ENCODE measurements around the gene KRT33A. TPM values are rescaled to one million over a fixed set of nuclear protein-coding genes. Genes with fewer than 3 reads are reported as not detected.
"Not testable (repeated sequence)": the region's sequence is repeated elsewhere in the genome, so short reads cannot be mapped to it uniquely, and the experiment has no call there.

The KRT33A gene
- total and polyA plus RNA-seq, 2 experiments from 2014 or later, result not detected

DNA sequence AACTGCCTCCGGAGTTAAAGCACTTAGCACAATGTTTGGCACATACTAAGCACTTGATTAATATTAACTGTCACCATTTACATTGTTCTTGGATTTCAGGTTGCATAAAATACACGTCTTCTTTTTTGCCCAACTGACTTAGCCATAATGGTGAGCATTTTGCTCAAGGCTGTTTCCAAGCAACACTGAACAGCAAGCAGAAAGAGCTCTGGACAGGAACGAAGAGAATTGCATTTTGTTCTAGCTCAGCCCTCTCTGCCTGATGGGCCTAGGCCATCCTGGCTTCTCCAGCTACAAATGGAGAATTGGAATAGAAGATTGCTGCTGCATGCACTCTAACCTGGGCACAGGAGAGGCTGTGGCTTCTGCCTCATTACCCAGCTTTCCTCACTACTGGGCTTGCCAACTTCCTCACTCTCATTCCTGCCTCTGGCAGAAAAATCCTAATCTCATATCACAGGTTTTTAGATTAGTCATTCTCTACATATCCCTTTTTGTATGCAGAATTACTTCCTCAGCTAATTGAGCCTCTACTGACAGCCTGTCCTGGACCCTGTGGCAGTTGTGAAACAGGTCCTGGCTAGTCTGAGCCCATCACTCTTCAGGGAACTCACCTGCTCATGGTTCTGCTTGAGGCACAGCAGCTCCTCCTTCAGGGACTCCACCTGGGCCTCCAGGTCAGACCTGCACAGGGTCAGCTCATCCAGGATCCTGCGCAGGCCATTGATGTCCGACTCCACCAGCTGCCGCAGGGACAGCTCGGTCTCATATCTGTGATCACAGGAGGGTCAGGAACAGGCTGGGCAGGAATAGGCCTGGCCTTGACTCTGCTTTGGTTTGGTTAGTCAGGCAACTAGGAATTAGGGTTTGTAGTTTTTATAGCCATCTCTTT is 2.5 kb downstream of the KRT33A start:
- 78% methylated on average over 7 of the region's 7 CpGs for WGBS (ENCODE audit: low lambda C conversion rate, missing lambda C conversion rate)
- no peak overlapping the region for H3K4me3 ChIP-seq

DNA sequence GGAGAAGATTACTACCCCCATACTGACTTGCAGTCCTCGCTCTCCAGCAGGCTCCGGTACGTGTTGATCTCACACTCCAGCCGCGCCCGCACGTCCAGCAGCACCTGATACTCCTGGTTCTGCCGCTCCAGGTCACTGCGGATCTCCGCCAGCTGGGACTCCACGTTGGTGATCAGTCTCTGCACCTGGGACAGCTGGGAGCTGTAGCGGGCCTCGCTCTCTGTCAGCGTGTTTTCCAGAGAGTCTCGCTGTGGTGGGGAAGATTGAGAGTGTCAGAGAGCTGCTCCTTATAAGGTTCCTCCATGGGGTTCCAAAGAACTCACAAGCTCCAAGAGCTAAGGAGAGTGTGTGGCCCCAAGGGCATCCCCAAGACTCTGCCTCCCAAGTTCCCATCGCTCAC is 4.2 kb downstream of the KRT33A start:
- 93% methylated on average over 16 of the region's 16 CpGs for WGBS (ENCODE audit: low lambda C conversion rate, missing lambda C conversion rate)
- not testable (repeated sequence) for H3K9me2 ChIP-seq (replicated peaks; ENCODE audit: insufficient read depth); H3K36me3 ChIP-seq (replicated peaks; ENCODE audit: insufficient read depth, low read depth); H3K27ac ChIP-seq; H4K20me1 ChIP-seq (ENCODE audit: insufficient read depth, poor library complexity, severe bottlenecking); H3K9me3 ChIP-seq (ENCODE audit: low read depth); H3K27me3 ChIP-seq; H2AFZ ChIP-seq; DNase-seq (ENCODE audit: low spot score); H3K4me2 ChIP-seq; H3K4me1 ChIP-seq (ENCODE audit: insufficient read depth); H3K4me3 ChIP-seq; H3K79me2 ChIP-seq

More for the DNA sequence above, 2.5 kb downstream of the KRT33A start:
- no peaks in the 10 kb centered on the region for H3K27me3 ChIP-seq
- no peaks in the 10 kb centered on the region for H3K9me2 ChIP-seq (replicated peaks; ENCODE audit: insufficient read depth)
- no peaks in the 10 kb centered on the region for H3K4me1 ChIP-seq (ENCODE audit: insufficient read depth)
- H3K4me2 ChIP-seq, result no peak overlapping the region
- no peaks in the 10 kb centered on the region for H4K20me1 ChIP-seq (ENCODE audit: insufficient read depth, poor library complexity, severe bottlenecking)
- no peaks in the 10 kb centered on the region for H3K9me3 ChIP-seq (ENCODE audit: low read depth)
- no peaks in the 10 kb centered on the region for H3K79me2 ChIP-seq
- TF ChIP-seq, protein P1, sequence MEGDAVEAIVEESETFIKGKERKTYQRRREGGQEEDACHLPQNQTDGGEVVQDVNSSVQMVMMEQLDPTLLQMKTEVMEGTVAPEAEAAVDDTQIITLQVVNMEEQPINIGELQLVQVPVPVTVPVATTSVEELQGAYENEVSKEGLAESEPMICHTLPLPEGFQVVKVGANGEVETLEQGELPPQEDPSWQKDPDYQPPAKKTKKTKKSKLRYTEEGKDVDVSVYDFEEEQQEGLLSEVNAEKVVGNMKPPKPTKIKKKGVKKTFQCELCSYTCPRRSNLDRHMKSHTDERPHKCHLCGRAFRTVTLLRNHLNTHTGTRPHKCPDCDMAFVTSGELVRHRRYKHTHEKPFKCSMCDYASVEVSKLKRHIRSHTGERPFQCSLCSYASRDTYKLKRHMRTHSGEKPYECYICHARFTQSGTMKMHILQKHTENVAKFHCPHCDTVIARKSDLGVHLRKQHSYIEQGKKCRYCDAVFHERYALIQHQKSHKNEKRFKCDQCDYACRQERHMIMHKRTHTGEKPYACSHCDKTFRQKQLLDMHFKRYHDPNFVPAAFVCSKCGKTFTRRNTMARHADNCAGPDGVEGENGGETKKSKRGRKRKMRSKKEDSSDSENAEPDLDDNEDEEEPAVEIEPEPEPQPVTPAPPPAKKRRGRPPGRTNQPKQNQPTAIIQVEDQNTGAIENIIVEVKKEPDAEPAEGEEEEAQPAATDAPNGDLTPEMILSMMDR (IDR thresholded peaks at IDR 0.05; ENCODE audit: poor library complexity), result no peak
- TF ChIP-seq EZH2 (IDR thresholded peaks at IDR 0.05; ENCODE audit: borderline replicate concordance) (no peak), EZH2phosphoT487 (IDR thresholded peaks at IDR 0.05; ENCODE audit: low read depth, severe bottlenecking, unreplicated experiment) (no peak)
- no peak overlapping the region for H3K27ac ChIP-seq
- no peak overlapping the region for H2AFZ ChIP-seq
- H3K36me3 ChIP-seq (replicated peaks; ENCODE audit: insufficient read depth, low read depth), result no peaks in the 10 kb centered on the region
- DNase-seq (ENCODE audit: low spot score), result no peak

DNA sequence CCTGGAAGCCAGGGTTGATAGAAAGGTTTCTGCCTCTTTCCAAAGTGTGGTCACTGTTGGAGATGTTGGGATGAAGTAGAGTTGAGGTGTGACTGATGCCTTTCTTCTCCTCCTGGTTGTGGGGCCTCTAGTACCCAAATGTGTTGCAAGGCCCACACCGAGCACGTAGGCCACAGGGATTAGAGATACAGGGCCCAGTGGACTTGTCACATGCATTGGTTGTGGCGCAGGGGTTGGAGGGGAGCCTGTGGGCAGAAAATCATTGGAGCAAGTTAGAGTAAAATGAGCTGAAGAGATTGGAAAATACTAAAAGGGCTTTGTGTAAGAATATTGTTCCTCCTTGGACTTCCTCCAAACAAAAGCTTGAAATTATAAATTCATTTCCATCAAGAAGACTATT is 4.6 kb downstream of the KRT33A start:
- H3K4me2 ChIP-seq, result no peak overlapping the region
- no peaks in the 10 kb centered on the region for H3K27me3 ChIP-seq
- H3K79me2 ChIP-seq, result no peaks in the 10 kb centered on the region
- H4K20me1 ChIP-seq (ENCODE audit: insufficient read depth, poor library complexity, severe bottlenecking), result no peaks in the 10 kb centered on the region
- H3K9me2 ChIP-seq (replicated peaks; ENCODE audit: insufficient read depth), result no peaks in the 10 kb centered on the region
- H3K4me3 ChIP-seq, result no peak overlapping the region
- TF ChIP-seq EZH2 (IDR thresholded peaks at IDR 0.05; ENCODE audit: borderline replicate concordance), result no peak
- TF ChIP-seq, protein P1 (IDR thresholded peaks at IDR 0.05; ENCODE audit: poor library complexity), result no peak
- no peak for TF ChIP-seq EZH2phosphoT487 (IDR thresholded peaks at IDR 0.05; ENCODE audit: low read depth, severe bottlenecking, unreplicated experiment)
- 92% methylated on average over 3 of the region's 3 CpGs for WGBS (ENCODE audit: low lambda C conversion rate, missing lambda C conversion rate)
- no peaks in the 10 kb centered on the region for H3K4me1 ChIP-seq (ENCODE audit: insufficient read depth)
- no peak for DNase-seq (ENCODE audit: low spot score)
- H3K9me3 ChIP-seq (ENCODE audit: low read depth), result no peaks in the 10 kb centered on the region
- no peaks in the 10 kb centered on the region for H3K36me3 ChIP-seq (replicated peaks; ENCODE audit: insufficient read depth, low read depth)
- no peak overlapping the region for H3K27ac ChIP-seq
- no peak overlapping the region for H2AFZ ChIP-seq

DNA sequence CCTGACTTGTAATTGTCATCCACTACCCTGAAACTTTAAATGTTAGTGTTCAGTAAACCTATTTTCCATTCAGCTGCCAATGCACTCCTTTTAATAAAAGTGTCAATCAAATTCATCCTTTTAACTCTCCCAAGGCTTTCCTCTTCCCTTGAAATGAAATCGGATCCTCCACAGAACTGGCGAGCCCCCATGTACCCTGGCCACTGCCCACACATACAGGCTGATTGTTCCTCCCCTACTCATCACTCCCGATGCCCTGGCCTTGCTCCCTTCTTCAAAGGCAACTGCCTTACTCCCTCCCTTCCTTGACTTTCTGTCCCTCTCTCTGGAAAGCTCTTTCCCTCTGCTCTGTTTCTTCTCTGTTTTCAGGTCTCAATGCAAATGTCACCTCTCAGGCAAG is 7.6 kb downstream of the KRT33A start:
- DNase-seq (ENCODE audit: low spot score), result no peak
- no peaks in the 10 kb centered on the region for H3K9me3 ChIP-seq (ENCODE audit: low read depth)
- no peaks in the 10 kb centered on the region for H3K36me3 ChIP-seq (replicated peaks; ENCODE audit: insufficient read depth, low read depth)
- H3K27me3 ChIP-seq, result no peaks in the 10 kb centered on the region
- TF ChIP-seq, protein P1 (IDR thresholded peaks at IDR 0.05; ENCODE audit: poor library complexity), result no peak
- TF ChIP-seq EZH2 (IDR thresholded peaks at IDR 0.05; ENCODE audit: borderline replicate concordance) (no peak), EZH2phosphoT487 (IDR thresholded peaks at IDR 0.05; ENCODE audit: low read depth, severe bottlenecking, unreplicated experiment) (no peak)
- H3K79me2 ChIP-seq, result no peaks in the 10 kb centered on the region
- H3K27ac ChIP-seq, result no peak overlapping the region
- H3K4me1 ChIP-seq (ENCODE audit: insufficient read depth), result peaks cover 4% of the 10 kb centered on the region
- no peak overlapping the region for H3K4me3 ChIP-seq
- no peaks in the 10 kb centered on the region for H3K9me2 ChIP-seq (replicated peaks; ENCODE audit: insufficient read depth)
- no peak overlapping the region for H2AFZ ChIP-seq
- no peak overlapping the region for H3K4me2 ChIP-seq
- H4K20me1 ChIP-seq (ENCODE audit: insufficient read depth, poor library complexity, severe bottlenecking), result no peaks in the 10 kb centered on the region
- 89% methylated on average over 3 of the region's 3 CpGs for WGBS (ENCODE audit: low lambda C conversion rate, missing lambda C conversion rate)
